Mesenchymal stem cell (in vitro differentiated cells and primary cell): ENCODE measurements around the gene SLC6A18.
A peak's percentile ranks its signal among the peaks of the same experiment; 100 is the strongest.

Experiments
- DNase-seq: peaks from one replicate; pipeline ENCODE4 v3.0.0-alpha.2; 2013
- H2AFZ ChIP-seq: one replicate; pipeline ENCODE4 v1.6.1; 2013; ENCODE audit warnings: low read depth, mild to moderate bottlenecking, control low read depth, inconsistent platforms, low read length, moderate library complexity
- H2AK5ac ChIP-seq: 2 replicates; pipeline ENCODE4 v1.6.1; 2013; ENCODE audit warnings: low read length, moderate library complexity, mild to moderate bottlenecking, inconsistent platforms; ENCODE audit not compliant: severe bottlenecking
- H2BK120ac ChIP-seq: one replicate; pipeline ENCODE4 v1.6.1; 2013; ENCODE audit warnings: low read depth, mild to moderate bottlenecking, inconsistent platforms, low read length, moderate library complexity
- H2BK12ac ChIP-seq, 2 experiments: one replicate each; pipeline ENCODE4 v1.6.1; 2013; ENCODE audit warnings: inconsistent platforms in 2 of 2, low read length in 2 of 2, mild to moderate bottlenecking in 2 of 2, moderate library complexity in 2 of 2, control low read depth in 1 of 2
- H2BK15ac ChIP-seq: one replicate; pipeline ENCODE4 v1.6.1; 2013; ENCODE audit warnings: mild to moderate bottlenecking, low read depth, inconsistent platforms; ENCODE audit not compliant: poor library complexity, severe bottlenecking
- H2BK5ac ChIP-seq: 2 replicates; pipeline ENCODE4 v1.6.1; 2013; ENCODE audit warnings: low read depth, mild to moderate bottlenecking, low read length, control low read depth, inconsistent platforms; ENCODE audit not compliant: poor library complexity, severe bottlenecking
- H3K14ac ChIP-seq, 2 experiments: one replicate each; pipeline ENCODE4 v1.6.1; 2013; ENCODE audit warnings: inconsistent platforms in 2 of 2, low read length in 2 of 2, control low read depth in 1 of 2, mild to moderate bottlenecking in 1 of 2, moderate library complexity in 1 of 2
- H3K18ac ChIP-seq, 2 experiments: one replicate each; pipeline ENCODE4 v1.6.1; 2013; ENCODE audit warnings: inconsistent platforms in 2 of 2, low read length in 2 of 2, control low read depth in 1 of 2, low read depth in 1 of 2, mild to moderate bottlenecking in 1 of 2
- H3K23ac ChIP-seq, 2 experiments: one replicate each; pipeline ENCODE4 v1.6.1; 2013; ENCODE audit warnings: inconsistent platforms in 2 of 2, low read length in 2 of 2, mild to moderate bottlenecking in 2 of 2, moderate library complexity in 2 of 2, control low read depth in 1 of 2
- H3K27ac ChIP-seq: 2 replicates; pipeline ENCODE4 v1.5.1; 2013; ENCODE audit warnings: mild to moderate bottlenecking, moderate library complexity, low read length, control low read depth, inconsistent platforms; ENCODE audit not compliant: poor library complexity, severe bottlenecking
- H3K27me3 ChIP-seq, 2 experiments: 2 replicates each; pipeline versions ENCODE4 v1.6.1 to v1.7.0; 2013; ENCODE audit warnings: low read length in 2 of 2, mild to moderate bottlenecking in 2 of 2, moderate library complexity in 2 of 2, control low read depth in 1 of 2, inconsistent platforms in 1 of 2; ENCODE audit not compliant: control insufficient read depth in 1 of 2, insufficient read depth in 1 of 2
- H3K36me3 ChIP-seq, 2 experiments: 2 replicates each; pipeline versions ENCODE4 v1.6.1 to v1.7.0; 2013; ENCODE audit warnings: low read length in 2 of 2, control low read depth in 1 of 2, inconsistent platforms in 1 of 2, low read depth in 1 of 2, mild to moderate bottlenecking in 1 of 2; ENCODE audit not compliant: insufficient read depth in 2 of 2, control insufficient read depth in 1 of 2
- H3K4ac ChIP-seq, 2 experiments: one replicate each; pipeline ENCODE4 v1.6.1; 2013; ENCODE audit warnings: inconsistent platforms in 2 of 2, low read length in 2 of 2, mild to moderate bottlenecking in 2 of 2, moderate library complexity in 2 of 2, control low read depth in 1 of 2, low read depth in 1 of 2
- H3K4me1 ChIP-seq: 2 replicates; pipeline ENCODE4 v1.6.1; 2013; ENCODE audit warnings: low read depth, low read length, control low read depth; ENCODE audit not compliant: control insufficient read depth, insufficient read depth
- H3K4me2 ChIP-seq: 2 replicates; pipeline ENCODE4 v1.6.1; 2013; ENCODE audit warnings: low read length, mild to moderate bottlenecking, inconsistent platforms; ENCODE audit not compliant: poor library complexity, severe bottlenecking
- H3K4me3 ChIP-seq, 2 experiments: 2 replicates each; pipeline versions ENCODE4 v1.5.1 to v1.7.0; 2013; ENCODE audit warnings: low read length in 2 of 2, mild to moderate bottlenecking in 2 of 2, control low read depth in 1 of 2, low read depth in 1 of 2; ENCODE audit not compliant: insufficient read depth in 1 of 2
- H3K79me1 ChIP-seq: replicated peaks from 2 replicates; pipeline ENCODE4 v1.6.1; 2013; ENCODE audit warnings: mild to moderate bottlenecking, control low read depth, low read length, inconsistent platforms; ENCODE audit not compliant: poor library complexity, severe bottlenecking
- H3K9ac ChIP-seq: 2 replicates; pipeline ENCODE4 v1.7.0; 2013; ENCODE audit warnings: mild to moderate bottlenecking, low read length, moderate library complexity
- H3K9me3 ChIP-seq: 2 replicates; pipeline ENCODE4 v1.7.0; 2013; ENCODE audit warnings: mild to moderate bottlenecking, low read length; ENCODE audit not compliant: control insufficient read depth
- H4K8ac ChIP-seq: one replicate; pipeline ENCODE4 v1.6.1; 2013; ENCODE audit warnings: inconsistent platforms, mild to moderate bottlenecking, low read length, moderate library complexity
- H4K91ac ChIP-seq: one replicate; pipeline ENCODE4 v1.6.1; 2013; ENCODE audit warnings: mild to moderate bottlenecking, low read length, inconsistent platforms
- WGBS: methylation state at CpG from one replicate; pipeline ENCODE4 v1.1.7; 2013; ENCODE audit warnings: mixed read lengths; 5-methylcytosine and 5-hydroxymethylcytosine counted together

SLC6A18 gene

DNA sequence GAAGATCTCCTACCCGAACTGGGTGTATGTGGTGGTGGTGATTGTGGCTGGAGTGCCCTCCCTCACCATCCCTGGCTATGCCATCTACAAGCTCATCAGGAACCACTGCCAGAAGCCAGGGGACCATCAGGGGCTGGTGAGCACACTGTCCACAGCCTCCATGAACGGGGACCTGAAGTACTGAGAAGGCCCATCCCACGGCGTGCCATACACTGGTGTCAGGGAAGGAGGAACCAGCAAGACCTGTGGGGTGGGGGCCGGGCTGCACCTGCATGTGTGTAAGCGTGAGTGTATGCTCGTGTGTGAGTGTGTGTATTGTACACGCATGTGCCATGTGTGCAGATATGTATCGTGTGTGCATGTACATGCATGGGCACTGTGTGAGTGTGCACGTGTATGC lies 3.5 kb upstream of the SLC6A18 start:
- H4K8ac ChIP-seq, result no peak overlapping the region
- no peaks in the 10 kb centered on the region for H3K4me1 ChIP-seq
- H3K14ac ChIP-seq, result no peak overlapping the region
- H3K18ac ChIP-seq, result no peak overlapping the region
- H4K91ac ChIP-seq, result no peak overlapping the region
- H2BK12ac ChIP-seq, result no peak overlapping the region
- H2BK120ac ChIP-seq, result no peak overlapping the region
- H3K4me2 ChIP-seq, result no peak overlapping the region
- no peak overlapping the region for H2BK15ac ChIP-seq
- no peak overlapping the region for H3K4me3 ChIP-seq
- no peak overlapping the region for H2BK5ac ChIP-seq
- no peak overlapping the region for H3K4ac ChIP-seq
- H2AFZ ChIP-seq, result no peak overlapping the region
- H3K23ac ChIP-seq, result no peak overlapping the region
- H3K36me3 ChIP-seq, result no peaks in the 10 kb centered on the region
- 93% methylated on average over 9 of the region's 10 CpGs for WGBS
- no peak overlapping the region for H3K9ac ChIP-seq
- DNase-seq, result no peak
- no peak overlapping the region for H3K27ac ChIP-seq
- peaks cover 0 to 48% of the 10 kb centered on the region in 2 experiments for H3K27me3 ChIP-seq
- no peaks in the 10 kb centered on the region for H3K9me3 ChIP-seq
- H2AK5ac ChIP-seq, result no peak overlapping the region
- H3K79me1 ChIP-seq, result no peaks in the 10 kb centered on the region

DNA sequence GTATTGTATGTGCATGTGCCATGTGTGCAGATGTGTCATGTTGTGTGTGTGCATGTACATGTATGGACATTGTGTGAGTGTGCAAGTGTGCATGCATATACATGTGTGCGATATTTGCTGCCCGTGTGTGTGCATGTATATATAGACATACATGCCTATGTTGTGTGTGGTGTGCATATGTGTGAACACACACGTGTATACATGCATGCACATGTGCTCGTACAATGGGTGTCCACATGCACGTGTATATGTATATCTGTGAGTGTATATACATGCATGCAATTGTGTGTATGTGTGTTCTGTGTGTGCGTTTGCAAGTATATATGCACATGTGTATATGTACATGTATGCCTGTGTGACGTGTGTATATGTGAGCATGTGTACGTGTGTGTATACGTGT lies 3.0 kb upstream of the SLC6A18 start:
- no peak overlapping the region for H2AFZ ChIP-seq
- no peak overlapping the region for H3K27ac ChIP-seq
- H2BK12ac ChIP-seq, result no peak overlapping the region
- H2BK120ac ChIP-seq, result no peak overlapping the region
- no peaks in the 10 kb centered on the region for H3K36me3 ChIP-seq
- H3K23ac ChIP-seq, result no peak overlapping the region
- no peak overlapping the region for H2BK5ac ChIP-seq
- no peak overlapping the region for H4K8ac ChIP-seq
- H3K79me1 ChIP-seq, result no peaks in the 10 kb centered on the region
- H3K18ac ChIP-seq, result no peak overlapping the region
- no peaks in the 10 kb centered on the region for H3K9me3 ChIP-seq
- H2AK5ac ChIP-seq, result no peak overlapping the region
- H3K4ac ChIP-seq, result no peak overlapping the region
- no peak overlapping the region for H3K4me2 ChIP-seq
- 92% methylated on average over 9 of the region's 9 CpGs for WGBS
- H3K4me3 ChIP-seq, result no peak overlapping the region
- H3K27me3 ChIP-seq, result peaks cover 0 to 49% of the 10 kb centered on the region in 2 experiments
- H4K91ac ChIP-seq, result no peak overlapping the region
- H3K4me1 ChIP-seq, result no peaks in the 10 kb centered on the region
- no peak for DNase-seq
- H3K14ac ChIP-seq, result no peak overlapping the region
- no peak overlapping the region for H3K9ac ChIP-seq
- no peak overlapping the region for H2BK15ac ChIP-seq

DNA sequence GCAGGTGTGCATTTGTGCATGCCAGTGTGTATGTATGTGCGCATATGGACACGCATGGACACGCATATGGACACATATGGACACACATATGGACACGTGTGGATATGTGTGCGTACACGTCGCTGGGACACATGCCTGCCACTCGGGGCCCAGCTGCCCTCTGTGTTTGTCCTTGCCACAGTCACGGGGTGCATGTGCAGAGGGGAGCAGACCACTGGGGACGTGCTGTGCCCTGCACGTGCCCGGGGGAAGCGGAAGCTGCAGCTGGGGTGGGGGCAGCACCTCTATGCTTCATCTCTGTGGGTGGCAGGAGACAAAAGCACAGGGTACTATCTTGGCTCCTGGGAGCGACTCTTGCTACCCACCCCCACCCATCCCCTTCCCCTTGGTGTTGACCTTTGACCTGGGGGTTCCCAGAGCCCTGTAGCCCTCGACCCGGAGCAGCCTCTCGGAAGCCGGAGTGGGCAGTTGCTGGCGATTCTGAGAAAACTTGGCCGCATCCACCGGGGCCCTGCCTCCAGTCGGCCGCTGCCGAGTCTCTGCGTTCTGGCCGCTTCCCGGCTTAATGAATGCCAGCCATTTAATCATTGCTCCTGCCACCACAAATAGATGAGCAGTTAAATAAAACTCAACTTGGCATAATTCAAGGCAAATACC lies 2.4 kb upstream of the SLC6A18 start:
- Histone ChIP-seq H3K14ac (no peak overlapping the region), H3K27me3 (peaks cover 0 to 52% of the 10 kb centered on the region in 2 experiments), H3K4me3 (no peak overlapping the region), H2AK5ac (no peak overlapping the region), H3K23ac (no peak overlapping the region), H2BK12ac (no peak overlapping the region), H3K9me3 (no peaks in the 10 kb centered on the region), H3K9ac (no peak overlapping the region), H2BK120ac (no peak overlapping the region), H4K8ac (no peak overlapping the region), H2AFZ (no peak overlapping the region), H2BK15ac (no peak overlapping the region), H4K91ac (peak overlapping the region; percentile 15), H3K27ac (no peak overlapping the region), H3K18ac (no peak overlapping the region), H3K4me1 (no peaks in the 10 kb centered on the region), H3K36me3 (no peaks in the 10 kb centered on the region), H3K4ac (no peak overlapping the region), H3K79me1 (no peaks in the 10 kb centered on the region), H3K4me2 (no peak overlapping the region), H2BK5ac (no peak overlapping the region)
- WGBS, result 91% methylated on average over 27 of the region's 27 CpGs
- DNase-seq, result no peak

DNA sequence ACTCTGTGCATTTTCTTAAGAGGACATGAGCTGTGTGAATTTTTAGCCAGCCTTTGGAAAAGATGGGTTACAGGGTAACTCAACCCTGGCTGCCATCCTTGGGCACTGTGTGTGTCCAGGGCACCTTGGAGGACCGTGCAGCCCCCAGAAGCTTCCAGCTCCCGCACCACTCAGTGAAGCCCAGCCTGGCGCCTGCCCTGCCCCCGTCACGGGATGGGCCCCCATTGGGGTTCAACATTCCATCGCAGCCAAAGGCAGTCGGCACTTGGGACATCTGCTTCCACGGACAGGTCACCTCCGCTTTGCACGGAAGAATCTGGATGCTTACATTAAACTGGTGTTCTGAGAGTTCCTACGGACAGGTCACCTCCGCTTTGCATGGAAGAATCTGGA lies 1.9 kb upstream of the SLC6A18 start:
- H2BK15ac ChIP-seq, result no peak overlapping the region
- 88% methylated on average over 12 of the region's 12 CpGs for WGBS
- no peak overlapping the region for H4K8ac ChIP-seq
- H3K23ac ChIP-seq, result no peak overlapping the region
- no peak overlapping the region for H3K18ac ChIP-seq
- H3K36me3 ChIP-seq, result no peaks in the 10 kb centered on the region
- H3K9me3 ChIP-seq, result no peaks in the 10 kb centered on the region
- no peak for DNase-seq
- no peak overlapping the region for H3K14ac ChIP-seq
- H3K27ac ChIP-seq, result no peak overlapping the region
- H3K4me1 ChIP-seq, result no peaks in the 10 kb centered on the region
- no peak overlapping the region for H3K4me3 ChIP-seq
- H2AFZ ChIP-seq, result no peak overlapping the region
- no peak overlapping the region for H3K4me2 ChIP-seq
- no peaks in the 10 kb centered on the region for H3K79me1 ChIP-seq
- no peak overlapping the region for H2BK12ac ChIP-seq
- no peak overlapping the region for H2BK120ac ChIP-seq
- H3K4ac ChIP-seq, result no peak overlapping the region
- no peak overlapping the region for H4K91ac ChIP-seq
- no peak overlapping the region for H2AK5ac ChIP-seq
- H2BK5ac ChIP-seq, result no peak overlapping the region
- H3K27me3 ChIP-seq, result peaks cover 0 to 54% of the 10 kb centered on the region in 2 experiments
- no peak overlapping the region for H3K9ac ChIP-seq
